Endothelial cell (in vitro differentiated cells): Measurements from ENCODE around the gene ARFRP1. TPM values are rescaled to one million over a fixed set of nuclear protein-coding genes. Genes with fewer than 3 reads are reported as not detected.
A peak's percentile ranks its signal among the peaks of the same experiment; 100 is the strongest.

Source experiments
- DNase-seq: peaks from one replicate; pipeline ENCODE4 v3.0.0; 2021; ENCODE audit warnings: low spot score
- H3K27ac Mint-ChIP-seq: one replicate; pipeline ENCODE4 v1.8.0; 2021; ENCODE audit warnings: mixed read lengths, inconsistent platforms; ENCODE audit not compliant: unreplicated experiment
- H3K27me3 Mint-ChIP-seq: one replicate; pipeline ENCODE4 v1.8.0; 2021; ENCODE audit warnings: mild to moderate bottlenecking, moderate library complexity, mixed read lengths, inconsistent platforms; ENCODE audit not compliant: unreplicated experiment
- H3K36me3 Mint-ChIP-seq: one replicate; pipeline ENCODE4 v1.8.0; 2021; ENCODE audit warnings: mild to moderate bottlenecking, low read depth, mixed read lengths, inconsistent platforms; ENCODE audit not compliant: unreplicated experiment
- H3K4me1 Mint-ChIP-seq: one replicate; pipeline ENCODE4 v1.8.0; 2021; ENCODE audit warnings: mild to moderate bottlenecking, mixed read lengths, inconsistent platforms; ENCODE audit not compliant: unreplicated experiment
- H3K4me3 Mint-ChIP-seq: one replicate; pipeline ENCODE4 v1.8.0; 2021; ENCODE audit warnings: mild to moderate bottlenecking, mixed read lengths, inconsistent platforms; ENCODE audit not compliant: unreplicated experiment
- H3K9me3 Mint-ChIP-seq: one replicate; pipeline ENCODE4 v1.8.0; 2021; ENCODE audit warnings: mixed read lengths, inconsistent platforms; ENCODE audit not compliant: unreplicated experiment
- total RNA-seq: library from RNA; stranded (reverse); fragmentation: NEBNext Ultra II Directional; extraction: Animal tissue kit (Norgen Biotek cat#: 25700); gene quantifications from one replicate; pipeline ENCODE4 v1.2.1, GENCODE V29; 2021; ENCODE audit not compliant: unreplicated experiment
- TF ChIP-seq, protein P1 (sequence below): fragments of 200-600 bp; sonication (generic); IDR thresholded peaks from one replicate; pipeline ENCODE4 v1.5.0; 2021; ENCODE audit warnings: antibody characterized with exemption; ENCODE audit not compliant: unreplicated experiment

ARFRP1 gene
- total RNA-seq, 1 donor from 2014 or later, result 33.4 TPM

DNA sequence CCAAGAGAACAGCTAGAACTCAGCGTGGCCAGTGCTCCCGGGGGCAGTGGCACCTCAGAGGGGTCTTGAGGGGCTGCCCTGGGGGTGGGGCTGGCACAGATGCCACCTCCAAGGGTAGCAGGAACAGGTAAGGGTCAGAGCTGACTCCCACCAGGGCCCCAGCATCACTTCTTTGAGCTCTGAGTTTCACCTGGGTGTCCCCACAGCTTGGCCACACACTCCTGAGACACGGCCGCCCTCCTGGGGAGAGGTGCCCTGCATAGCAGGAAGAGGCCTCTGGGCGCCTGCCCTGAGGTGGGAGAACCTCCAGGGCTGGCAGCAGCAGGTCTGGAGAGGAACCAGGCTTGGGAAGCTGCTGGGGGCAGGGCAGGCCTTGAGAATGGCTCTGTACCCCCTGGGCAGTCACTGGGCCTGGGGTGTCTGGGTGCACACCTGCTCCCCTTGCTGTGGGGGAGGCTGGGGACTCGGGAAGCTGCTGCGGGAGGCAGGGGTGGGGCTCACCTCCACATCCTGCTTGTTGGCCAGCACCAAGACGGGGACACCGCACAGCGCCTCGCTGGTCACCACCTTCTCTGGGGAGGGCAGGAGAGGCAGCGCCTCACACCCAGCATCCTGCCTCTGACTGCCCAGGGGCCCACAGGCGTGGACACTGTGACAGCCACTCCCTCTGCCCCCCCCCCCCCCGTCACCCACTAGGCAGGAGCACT is 6.3 kb downstream of the ARFRP1 start:
- Mint-ChIP-seq H3K4me3 (no peak overlapping the region), H3K9me3 (no peaks in the 10 kb centered on the region), H3K27me3 (peaks cover 15% of the 10 kb centered on the region), H3K4me1 (peaks cover 6% of the 10 kb centered on the region), H3K27ac (no peak overlapping the region), H3K36me3 (peaks cover 14% of the 10 kb centered on the region)
- TF ChIP-seq, protein P1, sequence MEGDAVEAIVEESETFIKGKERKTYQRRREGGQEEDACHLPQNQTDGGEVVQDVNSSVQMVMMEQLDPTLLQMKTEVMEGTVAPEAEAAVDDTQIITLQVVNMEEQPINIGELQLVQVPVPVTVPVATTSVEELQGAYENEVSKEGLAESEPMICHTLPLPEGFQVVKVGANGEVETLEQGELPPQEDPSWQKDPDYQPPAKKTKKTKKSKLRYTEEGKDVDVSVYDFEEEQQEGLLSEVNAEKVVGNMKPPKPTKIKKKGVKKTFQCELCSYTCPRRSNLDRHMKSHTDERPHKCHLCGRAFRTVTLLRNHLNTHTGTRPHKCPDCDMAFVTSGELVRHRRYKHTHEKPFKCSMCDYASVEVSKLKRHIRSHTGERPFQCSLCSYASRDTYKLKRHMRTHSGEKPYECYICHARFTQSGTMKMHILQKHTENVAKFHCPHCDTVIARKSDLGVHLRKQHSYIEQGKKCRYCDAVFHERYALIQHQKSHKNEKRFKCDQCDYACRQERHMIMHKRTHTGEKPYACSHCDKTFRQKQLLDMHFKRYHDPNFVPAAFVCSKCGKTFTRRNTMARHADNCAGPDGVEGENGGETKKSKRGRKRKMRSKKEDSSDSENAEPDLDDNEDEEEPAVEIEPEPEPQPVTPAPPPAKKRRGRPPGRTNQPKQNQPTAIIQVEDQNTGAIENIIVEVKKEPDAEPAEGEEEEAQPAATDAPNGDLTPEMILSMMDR, result no peak
- no peak for DNase-seq

DNA sequence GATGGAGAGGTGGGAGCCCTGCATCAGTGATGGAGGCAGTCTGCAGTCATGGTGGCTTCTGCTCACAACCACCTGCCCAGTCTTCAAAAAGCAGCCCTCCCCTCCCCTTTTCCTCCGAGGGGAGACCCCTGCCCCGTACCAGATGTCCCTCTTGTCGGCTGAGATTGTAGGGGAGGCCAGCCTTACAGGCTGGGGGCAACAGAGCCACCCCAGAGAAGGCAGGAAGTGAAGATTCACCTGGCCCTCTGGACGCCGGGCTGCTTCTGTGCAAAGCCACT is 6.8 kb downstream of the ARFRP1 start:
- H3K36me3 Mint-ChIP-seq, result peaks cover 11% of the 10 kb centered on the region
- peaks cover 4% of the 10 kb centered on the region for H3K4me1 Mint-ChIP-seq
- H3K27ac Mint-ChIP-seq, result no peak overlapping the region
- DNase-seq, result no peak
- peaks cover 14% of the 10 kb centered on the region for H3K27me3 Mint-ChIP-seq
- no peaks in the 10 kb centered on the region for H3K9me3 Mint-ChIP-seq
- TF ChIP-seq, protein P1, result no peak
- H3K4me3 Mint-ChIP-seq, result no peak overlapping the region

DNA sequence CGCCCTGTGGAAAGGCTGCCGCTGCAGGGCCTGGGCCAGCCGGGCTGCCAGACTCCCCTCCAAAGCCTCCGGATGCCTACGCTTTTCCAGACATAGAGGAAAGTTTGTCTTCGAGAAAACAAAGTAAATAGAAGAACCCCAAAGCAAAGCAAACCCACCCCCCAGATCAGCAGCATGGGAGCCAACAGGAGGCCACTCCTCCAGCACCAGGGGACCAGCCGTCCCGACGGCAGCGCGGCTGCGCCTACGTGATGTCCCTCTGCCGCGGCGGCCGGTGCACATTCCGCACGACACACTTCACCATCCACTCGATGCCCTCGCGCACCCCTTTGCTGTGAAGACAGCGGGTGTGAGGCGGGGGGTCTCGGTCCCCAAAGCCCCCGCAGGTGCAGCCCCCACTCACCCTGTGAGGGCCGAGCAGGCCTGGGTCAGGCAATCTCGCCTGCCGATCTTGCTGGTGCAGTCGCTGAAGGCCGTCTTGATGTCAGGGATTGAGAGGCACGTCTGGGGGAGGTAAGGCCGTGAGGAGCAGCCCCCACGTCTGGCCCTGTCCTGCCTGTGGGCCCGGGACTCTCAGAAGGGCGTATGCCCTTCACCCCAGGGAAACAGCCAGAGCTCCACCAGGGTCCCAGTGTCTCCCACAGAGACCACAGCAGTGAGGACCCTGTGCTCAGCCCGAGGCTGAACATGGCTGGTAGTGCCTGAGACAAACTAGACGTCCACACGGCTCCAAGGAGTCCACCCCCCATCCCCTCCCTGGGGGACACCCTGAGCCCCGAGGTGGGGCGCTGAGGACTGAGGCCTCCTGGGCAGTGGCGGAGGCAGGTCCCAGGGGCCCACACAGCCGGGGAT is 7.4 kb downstream of the ARFRP1 start:
- peaks cover 6% of the 10 kb centered on the region for H3K36me3 Mint-ChIP-seq
- DNase-seq, result no peak
- peak overlapping the region; percentile 31 for H3K4me3 Mint-ChIP-seq
- TF ChIP-seq, protein P1, result no peak
- H3K27me3 Mint-ChIP-seq, result peaks cover 14% of the 10 kb centered on the region
- no peak overlapping the region for H3K27ac Mint-ChIP-seq
- H3K9me3 Mint-ChIP-seq, result no peaks in the 10 kb centered on the region
- H3K4me1 Mint-ChIP-seq, result peaks cover 4% of the 10 kb centered on the region

DNA sequence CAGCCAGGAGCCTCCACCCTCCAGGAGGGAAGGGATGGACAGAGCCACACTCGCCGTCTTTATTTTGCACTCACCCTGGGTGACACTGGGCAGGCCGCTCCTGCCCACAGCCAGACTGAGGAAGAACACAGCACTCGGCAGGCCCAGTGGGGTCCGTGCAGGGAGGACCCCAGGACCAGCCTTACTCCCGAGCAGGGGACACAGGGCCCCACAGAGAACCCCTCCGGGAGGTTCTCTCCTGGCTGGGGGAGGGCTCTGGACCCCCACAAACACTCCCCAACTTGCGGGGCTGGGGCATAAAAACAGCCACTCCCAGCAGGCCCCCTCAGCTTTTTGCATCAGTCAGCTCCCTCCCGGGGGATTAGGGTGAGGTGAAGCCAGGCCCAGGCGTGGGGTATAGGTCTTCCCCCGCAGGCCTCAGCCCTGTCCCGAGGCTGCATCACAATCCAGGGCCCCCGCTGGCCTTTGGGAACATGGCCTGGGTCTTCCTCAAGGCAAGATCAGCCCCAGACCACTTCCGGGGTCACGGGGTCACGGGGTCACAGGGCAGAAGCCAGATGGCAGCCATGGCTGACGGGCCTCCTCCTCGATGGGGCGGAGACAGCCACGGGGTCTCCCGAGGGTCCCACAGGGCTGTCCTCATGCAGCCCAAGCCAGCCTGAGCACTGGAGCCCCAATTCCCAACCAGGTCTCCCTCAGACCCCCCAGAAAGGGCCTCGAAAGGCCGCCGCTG is 8.1 kb downstream of the ARFRP1 start:
- H3K27ac Mint-ChIP-seq, result no peak overlapping the region
- H3K4me3 Mint-ChIP-seq, result no peak overlapping the region
- H3K27me3 Mint-ChIP-seq, result peaks cover 10% of the 10 kb centered on the region

More for the DNA sequence above, 8.1 kb downstream of the ARFRP1 start:
- no peaks in the 10 kb centered on the region for H3K36me3 Mint-ChIP-seq
- no peaks in the 10 kb centered on the region for H3K9me3 Mint-ChIP-seq
- H3K4me1 Mint-ChIP-seq, result peaks cover 4% of the 10 kb centered on the region
- no peak for DNase-seq
- TF ChIP-seq, protein P1, result no peak
